Mammary epithelial cell (primary cell): Measurements from ENCODE around the gene MSI2.

Source experiments
- EZH2 ChIP-seq: IDR thresholded peaks from 2 replicates; pipeline ENCODE4 v1.6.1; 2012; ENCODE audit warnings: low read length, inconsistent platforms, borderline replicate concordance
- TF ChIP-seq, protein P1 (sequence below), 2 donors: IDR thresholded peaks in 1 of 2; conservative IDR thresholded peaks in 1 of 2; 2 replicates each; pipeline ENCODE4 v1.5.1; 2011 to 2012; ENCODE audit warnings: inconsistent platforms in 2 of 2, low read length in 2 of 2, mild to moderate bottlenecking in 2 of 2, control low read depth in 1 of 2, low read depth in 1 of 2; ENCODE audit not compliant: insufficient read depth in 1 of 2; ENCODE audit errors: extremely low read depth in 1 of 2

DNA sequence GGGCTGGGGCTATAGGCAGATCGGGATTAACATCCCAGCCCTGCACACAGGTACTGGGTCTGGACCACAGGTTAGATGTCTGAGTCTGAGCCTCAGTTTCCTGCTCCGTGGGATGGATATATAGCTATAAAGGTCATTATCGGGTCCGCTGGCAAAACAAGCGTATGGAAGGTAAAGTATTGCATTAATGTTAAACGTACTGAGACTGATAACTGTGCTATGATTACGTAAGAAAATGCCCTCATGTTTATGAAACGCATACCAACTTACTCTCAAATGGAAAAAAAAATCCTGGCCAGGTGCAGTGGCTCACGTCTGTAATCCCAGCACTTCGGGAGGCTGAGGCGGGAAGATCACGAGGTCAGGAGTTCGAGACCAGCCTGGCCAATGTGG is 353.6 kb downstream of the MSI2 start:
- TF ChIP-seq, protein P1, sequence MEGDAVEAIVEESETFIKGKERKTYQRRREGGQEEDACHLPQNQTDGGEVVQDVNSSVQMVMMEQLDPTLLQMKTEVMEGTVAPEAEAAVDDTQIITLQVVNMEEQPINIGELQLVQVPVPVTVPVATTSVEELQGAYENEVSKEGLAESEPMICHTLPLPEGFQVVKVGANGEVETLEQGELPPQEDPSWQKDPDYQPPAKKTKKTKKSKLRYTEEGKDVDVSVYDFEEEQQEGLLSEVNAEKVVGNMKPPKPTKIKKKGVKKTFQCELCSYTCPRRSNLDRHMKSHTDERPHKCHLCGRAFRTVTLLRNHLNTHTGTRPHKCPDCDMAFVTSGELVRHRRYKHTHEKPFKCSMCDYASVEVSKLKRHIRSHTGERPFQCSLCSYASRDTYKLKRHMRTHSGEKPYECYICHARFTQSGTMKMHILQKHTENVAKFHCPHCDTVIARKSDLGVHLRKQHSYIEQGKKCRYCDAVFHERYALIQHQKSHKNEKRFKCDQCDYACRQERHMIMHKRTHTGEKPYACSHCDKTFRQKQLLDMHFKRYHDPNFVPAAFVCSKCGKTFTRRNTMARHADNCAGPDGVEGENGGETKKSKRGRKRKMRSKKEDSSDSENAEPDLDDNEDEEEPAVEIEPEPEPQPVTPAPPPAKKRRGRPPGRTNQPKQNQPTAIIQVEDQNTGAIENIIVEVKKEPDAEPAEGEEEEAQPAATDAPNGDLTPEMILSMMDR (conservative IDR thresholded peaks at IDR 0.05 in 1 of 2, IDR thresholded peaks at IDR 0.05 in 1 of 2; ENCODE audit: extremely low read depth in 1 of 2, insufficient read depth in 1 of 2, low read depth in 1 of 2, low read length in 2 of 2) = no peak
- TF ChIP-seq EZH2 = no peak
